ENCODE measurements around the gene DNPEP. TPM values are rescaled to one million over a fixed set of nuclear protein-coding genes. Genes with fewer than 3 reads are reported as not detected.

Gene DNPEP
- total and polyA plus RNA-seq, 2 of the 8 experiments (the other 6 are each of a cell fraction or from before 2014, with no cell fraction given), result 59.8 to 109 TPM

GRCh38 chr2:219396863-219397457, 9.2 kb upstream of the DNPEP start:
- H3K79me2 ChIP-seq (ENCODE audit: control insufficient read depth in 1 of 2, insufficient read depth in 2 of 2, low read length in 2 of 2), result no peaks in the 10 kb centered on the region
- H3K23ac ChIP-seq (ENCODE audit: insufficient read length), result no peak overlapping the region
- H2BK20ac ChIP-seq (ENCODE audit: low read length), result no peak overlapping the region
- H2BK5ac ChIP-seq (ENCODE audit: low read depth, low read length), result no peak overlapping the region
- no peak overlapping the region for H2AK5ac ChIP-seq (ENCODE audit: low read depth, low read length)
- H2BK15ac ChIP-seq (ENCODE audit: low read length), result no peak overlapping the region
- 82% methylated on average over 5 of the region's 6 CpGs; no CpG with 5 or more reads in 1 of the 2 experiments for WGBS, 2 experiments (ENCODE audit: extremely low coverage in 1 of 2, insufficient coverage in 1 of 2, insufficient read length in 1 of 2, insufficient replicate concordance in 2 of 2, low coverage in 1 of 2, low lambda C conversion rate in 2 of 2, missing lambda C conversion rate in 1 of 2)
- H3K79me1 ChIP-seq (ENCODE audit: low read depth, low read length), result no peaks in the 10 kb centered on the region
- no peaks in the 10 kb centered on the region for H3K9me3 ChIP-seq (ENCODE audit: insufficient read depth in 2 of 2, low read depth in 1 of 2, low read length in 1 of 2)
- H3K9ac ChIP-seq (replicated peaks in 1 of 4; ENCODE audit: extremely low read depth in 1 of 4, low read depth in 3 of 4, low read length in 3 of 4), result no peak overlapping the region
- POLR2A ChIA-PET (ENCODE audit: partially characterized antibody), result no interaction called here
- H3K4ac ChIP-seq (replicated peaks; ENCODE audit: insufficient read length, low read depth, low read length), result no peak overlapping the region
- H2BK120ac ChIP-seq (replicated peaks; ENCODE audit: low read depth, low read length), result no peak overlapping the region
- DNase-seq (ENCODE audit: low read depth in 1 of 2, low spot score in 2 of 2) (no peak), FAIRE-seq (no peak)
- no peak overlapping the region for H3K4me3 ChIP-seq (ENCODE audit: extremely low read depth in 1 of 4, insufficient read depth in 2 of 4, low read depth in 3 of 4, low read length in 4 of 4)
- CTCF ChIA-PET (ENCODE audit: partially characterized antibody), result interaction anchor here (0.9 to 2.6 kb wide), 4 partner anchors 94 to 133 kb away, joined by 3 to 7 read pairs (median 4); a partner anchor contains a TSS
- H3K27me3 ChIP-seq (replicated peaks in 1 of 4; ENCODE audit: control insufficient read depth in 3 of 4, extremely low read depth in 1 of 4, insufficient read depth in 3 of 4, low read length in 3 of 4), result no peaks in the 10 kb centered on the region; a peak in 1 of 7 replicates
- H3K27ac ChIP-seq (ENCODE audit: low read depth, low read length), result no peak overlapping the region
- H4K5ac ChIP-seq (ENCODE audit: insufficient read length, low read depth, low read length), result no peak overlapping the region
- H3K56ac ChIP-seq (replicated peaks; ENCODE audit: insufficient read length, low read depth, low read length), result no peak overlapping the region
- H3K23me2 ChIP-seq (ENCODE audit: low read depth, low read length), result no peaks in the 10 kb centered on the region
- H3K18ac ChIP-seq (ENCODE audit: extremely low read depth, low read length), result no peak overlapping the region
- H3K36me3 ChIP-seq (ENCODE audit: control insufficient read depth in 2 of 4, insufficient read depth in 4 of 4, low read length in 3 of 4), result no peaks in the 10 kb centered on the region
- H4K8ac ChIP-seq (ENCODE audit: extremely low read depth, insufficient read depth, low read length), result no peak overlapping the region
- H2BK12ac ChIP-seq (ENCODE audit: low read depth, low read length), result no peak overlapping the region
- H3K4me1 ChIP-seq (replicated peaks in 1 of 4; ENCODE audit: control insufficient read depth in 3 of 4, insufficient read depth in 4 of 4, low read length in 3 of 4), result peaks cover 2 to 6% (median 3%) of the 10 kb centered on the region in 4 experiments; a peak in 4 of 7 replicates
- H3K14ac ChIP-seq (ENCODE audit: insufficient read length), result no peak overlapping the region
- no peak overlapping the region for H2AFZ ChIP-seq (ENCODE audit: low read length)
- H4K91ac ChIP-seq (replicated peaks; ENCODE audit: insufficient read length, low read length), result no peak overlapping the region
- H4K20me1 ChIP-seq (replicated peaks in 1 of 2; ENCODE audit: control insufficient read depth in 1 of 2, insufficient read depth in 2 of 2, low read length in 2 of 2), result no peaks in the 10 kb centered on the region
- no peak overlapping the region for H3K4me2 ChIP-seq (ENCODE audit: insufficient read depth in 1 of 2, low read depth in 2 of 2, low read length in 2 of 2)
- TF ChIP-seq KDM5A (IDR thresholded peaks at IDR 0.05; ENCODE audit: low read length), result no peak
- no peak for TF ChIP-seq TEAD4 (IDR thresholded peaks at IDR 0.05; ENCODE audit: low read depth, low read length)
- TF ChIP-seq POLR2AphosphoS5 (IDR thresholded peaks at IDR 0.05; ENCODE audit: low read depth, low read length), result no peak
- no peak for TF ChIP-seq JUN (IDR thresholded peaks at IDR 0.05; ENCODE audit: low read depth, low read length)
- TF ChIP-seq SP4 (IDR thresholded peaks at IDR 0.05; ENCODE audit: low read length), result no peak
- TF ChIP-seq RNF2 (IDR thresholded peaks at IDR 0.05; ENCODE audit: borderline replicate concordance, low read depth, low read length, missing control alignments, poor library complexity, severe bottlenecking), result no peak
- TF ChIP-seq RFX5 (IDR thresholded peaks at IDR 0.05; ENCODE audit: borderline replicate concordance, low read depth, low read length), result no peak
- no peak for TF ChIP-seq SAP30 (IDR thresholded peaks at IDR 0.05; ENCODE audit: insufficient read depth, insufficient replicate concordance, low read length)
- no peak for TF ChIP-seq SIN3A (conservative IDR thresholded peaks at IDR 0.05 in 1 of 2, IDR thresholded peaks at IDR 0.05 in 1 of 2; ENCODE audit: low read depth in 1 of 2, low read length in 2 of 2)
- no peak for TF ChIP-seq TBP (IDR thresholded peaks at IDR 0.05; ENCODE audit: low read depth, low read length)
- TF ChIP-seq SP2 (IDR thresholded peaks at IDR 0.05; ENCODE audit: low read length), result no peak
- no peak for TF ChIP-seq CBX5 (IDR thresholded peaks at IDR 0.05; ENCODE audit: low read depth, low read length)

Data from H1 (cell line).